ENCODE results near the gene ZMIZ2. TPM values are rescaled to one million over a fixed set of nuclear protein-coding genes. Genes with fewer than 3 reads are reported as not detected.

Gene ZMIZ2
- total RNA-seq, 4 donors from 2014 or later = 13.5 to 26.3 (median 15.3) TPM

GRCh38 chr7:44787041-44787440 lies 38.4 kb downstream of the ZMIZ2 start:
- TF ChIP-seq CTCF (IDR thresholded peaks at IDR 0.05) = no peak
- no peak for ATAC-seq (ENCODE audit: low FRiP score)
- DNase-seq (ENCODE audit: low spot score) = no peak

GRCh38 chr7:44787762-44788161 lies 39.1 kb downstream of the ZMIZ2 start:
- no peak for TF ChIP-seq CTCF (IDR thresholded peaks at IDR 0.05)
- no peak for DNase-seq (ENCODE audit: low spot score)
- no peak for ATAC-seq (ENCODE audit: low FRiP score)

GRCh38 chr7:44789990-44790389 lies 41.3 kb downstream of the ZMIZ2 start:
- no peak for ATAC-seq (ENCODE audit: low FRiP score)
- no peak for TF ChIP-seq CTCF (IDR thresholded peaks at IDR 0.05)
- no peak for DNase-seq (ENCODE audit: low spot score)

- TF ChIP-seq CTCF (IDR thresholded peaks at IDR 0.05) = no peak
- ATAC-seq (ENCODE audit: low FRiP score) (no peak), DNase-seq (ENCODE audit: low spot score) (no peak)
Measured at GRCh38 chr7:44791278-44792219, 42.9 kb downstream of the ZMIZ2 start.

- ATAC-seq (ENCODE audit: low FRiP score) (no peak), DNase-seq (ENCODE audit: low spot score) (no peak)
- no peak for TF ChIP-seq CTCF (IDR thresholded peaks at IDR 0.05)
Measured at GRCh38 chr7:44793919-44794318, 45.3 kb downstream of the ZMIZ2 start.

- no peak for DNase-seq (ENCODE audit: low spot score)
- ATAC-seq (ENCODE audit: low FRiP score) = no peak
- TF ChIP-seq CTCF (IDR thresholded peaks at IDR 0.05) = no peak
Measured at GRCh38 chr7:44794331-44794730, 45.7 kb downstream of the ZMIZ2 start.

GRCh38 chr7:44796034-44796503 lies 47.4 kb downstream of the ZMIZ2 start:
- ATAC-seq (ENCODE audit: low FRiP score) (peak; percentile 16), DNase-seq (ENCODE audit: low spot score) (no peak)
- no peak for TF ChIP-seq CTCF (IDR thresholded peaks at IDR 0.05)

Measured in omental fat pad (tissue), 4 donors.